Neural crest cell (in vitro differentiated cells): ENCODE results near the gene ARFIP1. TPM values are rescaled to one million over a fixed set of nuclear protein-coding genes. Genes with fewer than 3 reads are reported as not detected.

Experiments
- DNase-seq: peaks from one replicate; pipeline ENCODE4 v3.0.0; 2021; ENCODE audit warnings: low read depth, mixed read lengths, low spot score
- H3K27ac Mint-ChIP-seq: one replicate; pipeline ENCODE4 v1.8.0; 2021; ENCODE audit warnings: mild to moderate bottlenecking, mixed read lengths; ENCODE audit not compliant: unreplicated experiment
- H3K27me3 Mint-ChIP-seq: 2 replicates; pipeline ENCODE4 v1.8.0; 2021; ENCODE audit warnings: low read depth, mild to moderate bottlenecking, mixed read lengths
- H3K36me3 Mint-ChIP-seq: 2 replicates; pipeline ENCODE4 v1.8.0; 2021; ENCODE audit warnings: low read depth, mild to moderate bottlenecking, mixed read lengths
- H3K4me1 Mint-ChIP-seq: 2 replicates; pipeline ENCODE4 v1.8.0; 2021; ENCODE audit warnings: mixed read lengths
- H3K4me3 Mint-ChIP-seq: one replicate; pipeline ENCODE4 v1.8.0; 2021; ENCODE audit warnings: mild to moderate bottlenecking, mixed read lengths
- H3K9me3 Mint-ChIP-seq: 2 replicates; pipeline ENCODE4 v1.8.0; 2021; ENCODE audit warnings: mixed read lengths
- total RNA-seq: library from RNA; stranded (reverse); gene quantifications from 2 replicates; pipeline ENCODE4 v1.2.1, GENCODE V29; 2021
- TF ChIP-seq, protein P1 (sequence below): fragments of 200-600 bp; sonication (generic); conservative IDR thresholded peaks from 2 replicates; pipeline ENCODE4 v1.5.0; 2021; ENCODE audit warnings: antibody characterized with exemption, mild to moderate bottlenecking

ARFIP1 gene
- total RNA-seq, 1 donor from 2014 or later: 37.4 TPM

DNA sequence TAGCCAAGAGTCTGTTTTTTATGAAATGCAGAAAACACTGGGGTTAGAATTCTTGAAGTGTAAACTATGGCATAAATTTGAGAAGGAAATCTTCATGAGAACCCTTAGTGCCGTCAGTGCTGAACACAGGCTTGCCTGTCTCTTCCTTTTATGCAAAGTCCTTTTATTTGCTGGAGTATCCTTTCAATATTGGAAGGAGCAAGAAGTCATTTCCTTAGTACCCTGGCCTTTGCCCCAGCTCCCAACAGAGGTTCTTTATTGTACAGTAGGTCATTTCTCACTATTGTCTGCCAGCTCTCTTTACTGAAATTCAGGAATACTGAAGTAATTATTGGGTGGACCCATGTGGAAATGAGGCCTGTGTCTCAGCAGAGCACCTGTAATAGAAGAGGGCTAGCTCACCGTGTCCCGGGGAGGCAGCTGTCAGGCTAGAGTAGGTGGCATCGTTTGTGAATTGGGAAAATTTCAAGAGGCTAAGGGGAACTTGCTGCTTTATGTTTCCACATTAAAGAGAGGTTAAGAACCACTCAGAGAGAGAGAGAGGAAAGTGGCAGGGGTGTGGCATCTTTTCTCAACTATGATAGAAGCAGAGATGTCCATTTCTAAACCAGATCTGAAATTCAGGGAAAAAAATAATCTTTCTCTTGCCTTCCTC lies 165.0 kb downstream of the ARFIP1 start:
- Mint-ChIP-seq H3K9me3 (no peaks in the 10 kb centered on the region), H3K27ac (peak overlapping the region; percentile 75), H3K27me3 (peaks cover 10% of the 10 kb centered on the region), H3K36me3 (peaks cover 27% of the 10 kb centered on the region), H3K4me3 (peak overlapping the region; percentile 78), H3K4me1 (peaks cover 69% of the 10 kb centered on the region)
- TF ChIP-seq, protein P1, sequence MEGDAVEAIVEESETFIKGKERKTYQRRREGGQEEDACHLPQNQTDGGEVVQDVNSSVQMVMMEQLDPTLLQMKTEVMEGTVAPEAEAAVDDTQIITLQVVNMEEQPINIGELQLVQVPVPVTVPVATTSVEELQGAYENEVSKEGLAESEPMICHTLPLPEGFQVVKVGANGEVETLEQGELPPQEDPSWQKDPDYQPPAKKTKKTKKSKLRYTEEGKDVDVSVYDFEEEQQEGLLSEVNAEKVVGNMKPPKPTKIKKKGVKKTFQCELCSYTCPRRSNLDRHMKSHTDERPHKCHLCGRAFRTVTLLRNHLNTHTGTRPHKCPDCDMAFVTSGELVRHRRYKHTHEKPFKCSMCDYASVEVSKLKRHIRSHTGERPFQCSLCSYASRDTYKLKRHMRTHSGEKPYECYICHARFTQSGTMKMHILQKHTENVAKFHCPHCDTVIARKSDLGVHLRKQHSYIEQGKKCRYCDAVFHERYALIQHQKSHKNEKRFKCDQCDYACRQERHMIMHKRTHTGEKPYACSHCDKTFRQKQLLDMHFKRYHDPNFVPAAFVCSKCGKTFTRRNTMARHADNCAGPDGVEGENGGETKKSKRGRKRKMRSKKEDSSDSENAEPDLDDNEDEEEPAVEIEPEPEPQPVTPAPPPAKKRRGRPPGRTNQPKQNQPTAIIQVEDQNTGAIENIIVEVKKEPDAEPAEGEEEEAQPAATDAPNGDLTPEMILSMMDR: no peak
- no peak for DNase-seq

DNA sequence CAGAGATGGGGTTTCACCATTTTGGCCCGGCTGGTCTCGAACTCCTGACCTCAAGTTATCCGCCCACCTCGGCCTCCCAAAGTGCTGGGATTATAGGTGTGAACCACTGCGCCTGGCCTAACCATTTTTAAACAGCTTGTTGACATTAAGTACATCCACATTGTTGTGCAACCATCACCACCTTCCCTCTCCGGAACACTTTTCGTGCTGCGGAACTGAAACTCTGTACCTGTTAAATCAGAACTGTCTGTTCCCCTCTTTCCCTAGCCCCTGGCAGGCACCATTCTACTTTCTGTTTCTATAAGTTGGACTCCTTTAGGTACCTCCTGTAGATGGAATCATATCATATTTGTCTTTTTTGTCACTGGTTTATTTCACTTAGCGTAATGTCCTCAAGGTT lies 165.9 kb downstream of the ARFIP1 start:
- H3K4me3 Mint-ChIP-seq: peak overlapping the region; percentile 2
- H3K27ac Mint-ChIP-seq: no peak overlapping the region
- peaks cover 31% of the 10 kb centered on the region for H3K36me3 Mint-ChIP-seq
- peaks cover 67% of the 10 kb centered on the region for H3K4me1 Mint-ChIP-seq
- TF ChIP-seq, protein P1: no peak
- DNase-seq: no peak
- H3K27me3 Mint-ChIP-seq: peaks cover 2% of the 10 kb centered on the region
- no peaks in the 10 kb centered on the region for H3K9me3 Mint-ChIP-seq

DNA sequence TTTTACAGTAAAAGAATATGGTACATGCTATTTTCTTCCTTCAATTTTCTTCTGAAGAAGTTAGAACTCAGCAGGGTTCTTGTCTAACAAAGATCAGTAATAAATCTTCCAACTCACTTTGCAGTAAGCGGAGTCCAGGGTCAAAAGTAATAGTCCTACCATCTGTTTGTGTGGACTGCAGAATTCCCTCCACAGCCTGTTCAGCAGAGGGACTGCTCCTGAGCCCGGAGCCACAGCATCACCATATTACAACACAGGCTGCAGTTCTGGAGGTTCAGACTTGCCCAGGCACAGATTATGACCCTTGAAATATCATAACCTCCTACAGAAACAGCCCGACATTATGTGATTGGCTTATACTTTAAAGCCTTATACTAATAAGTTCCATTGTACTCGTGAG lies 166.7 kb downstream of the ARFIP1 start:
- no peak overlapping the region for H3K4me3 Mint-ChIP-seq
- peaks cover 34% of the 10 kb centered on the region for H3K36me3 Mint-ChIP-seq
- peaks cover 2% of the 10 kb centered on the region for H3K27me3 Mint-ChIP-seq
- no peaks in the 10 kb centered on the region for H3K9me3 Mint-ChIP-seq
- no peak for DNase-seq
- TF ChIP-seq, protein P1: no peak
- peaks cover 74% of the 10 kb centered on the region for H3K4me1 Mint-ChIP-seq
- no peak overlapping the region for H3K27ac Mint-ChIP-seq

DNA sequence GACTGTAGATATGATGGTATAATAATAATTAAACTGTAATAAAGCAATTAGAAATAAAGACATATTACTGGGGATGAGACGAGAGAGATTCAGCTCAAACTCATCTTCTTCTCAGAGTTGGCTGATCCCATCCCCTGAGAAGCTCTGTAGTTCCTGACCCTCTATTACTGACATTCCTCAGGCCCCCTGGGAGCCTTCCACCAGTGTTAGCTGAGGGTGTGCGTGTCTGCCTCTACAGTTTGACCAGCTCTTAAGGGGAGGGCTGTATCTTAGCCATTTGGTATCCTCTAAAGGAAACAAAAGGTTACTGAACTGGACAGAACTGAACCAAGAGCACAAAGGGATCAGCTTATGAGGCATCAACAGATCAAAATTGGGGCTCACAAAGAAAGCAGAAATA lies 167.6 kb downstream of the ARFIP1 start:
- Mint-ChIP-seq H3K36me3 (peaks cover 32% of the 10 kb centered on the region), H3K27ac (no peak overlapping the region), H3K9me3 (no peaks in the 10 kb centered on the region), H3K4me3 (no peak overlapping the region), H3K4me1 (peaks cover 67% of the 10 kb centered on the region), H3K27me3 (peaks cover 2% of the 10 kb centered on the region)
- TF ChIP-seq, protein P1: no peak
- no peak for DNase-seq

DNA sequence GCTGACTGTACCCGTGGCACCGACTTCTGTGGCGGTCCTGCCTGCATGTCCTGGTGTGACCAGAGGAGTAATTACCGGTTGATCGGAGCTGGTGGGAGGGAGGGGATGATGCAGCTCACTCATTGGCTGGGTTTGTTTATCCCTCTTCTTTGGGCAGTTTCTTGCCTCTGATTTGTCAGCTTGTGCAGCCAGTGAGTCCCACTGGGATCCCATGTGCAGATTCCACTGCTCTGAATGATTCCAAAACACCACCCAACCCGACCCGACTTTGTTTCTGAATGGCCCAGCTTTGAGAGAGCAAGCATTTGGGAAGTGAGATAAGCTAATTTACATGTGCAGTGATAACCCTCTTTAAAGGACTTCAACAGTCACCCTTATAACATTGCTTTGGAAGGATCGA lies 170.2 kb downstream of the ARFIP1 start:
- H3K36me3 Mint-ChIP-seq: peaks cover 22% of the 10 kb centered on the region
- H3K4me3 Mint-ChIP-seq: no peak overlapping the region
- H3K9me3 Mint-ChIP-seq: no peaks in the 10 kb centered on the region
- peaks cover 2% of the 10 kb centered on the region for H3K27me3 Mint-ChIP-seq
- no peak overlapping the region for H3K27ac Mint-ChIP-seq
- TF ChIP-seq, protein P1: no peak
- peaks cover 45% of the 10 kb centered on the region for H3K4me1 Mint-ChIP-seq
- no peak for DNase-seq
